C4-2B (cell line): ENCODE data around the gene KRT10.

Source experiments
- H3K27ac ChIP-seq: fragments of 450-650 bp; 2 replicates; pipeline ENCODE4 v1.5.1; 2017
- CTCF ChIP-seq: fragments of 450-650 bp; conservative IDR thresholded peaks from 2 replicates; pipeline ENCODE4 v1.5.1; 2017; ENCODE audit warnings: mild to moderate bottlenecking
- ZFX ChIP-seq: fragments of 450-650 bp; IDR thresholded peaks from 2 replicates; pipeline ENCODE4 v1.6.1; 2017

The KRT10 gene

DNA sequence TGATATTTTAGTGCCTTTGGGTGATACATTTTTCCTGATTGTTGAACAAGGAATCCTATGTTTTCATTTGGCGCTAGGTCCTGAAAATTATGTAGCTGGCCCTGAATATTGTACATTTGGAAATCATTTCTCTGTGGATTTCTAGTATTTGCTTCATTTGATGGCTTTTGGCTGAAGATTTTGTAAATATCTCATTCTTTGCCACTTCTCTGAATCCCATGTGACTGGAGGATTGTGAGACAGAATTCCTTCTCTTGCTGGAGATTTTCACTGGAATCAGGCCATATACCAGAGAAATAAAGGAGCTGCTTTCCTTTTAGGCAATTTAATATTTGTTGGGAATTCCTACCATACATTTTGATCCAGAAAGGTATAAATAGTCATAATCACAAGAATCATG, 31.3 kb downstream of the KRT10 start:
- TF ChIP-seq ZFX, result no peak
- TF ChIP-seq CTCF, result no peak
- no peak overlapping the region for H3K27ac ChIP-seq

- TF ChIP-seq CTCF, result no peak
- no peak for TF ChIP-seq ZFX
- no peak within 1 kb of the TSS for H3K27ac ChIP-seq
Measured at GRCh38 chr17:40782450-40782849, 40.0 kb downstream of the KRT10 start, which contains the start of gene KRT27. TSS of gene KRT27 (minus strand) at chr17:40782550. CDS start at chr17:40782493, 57 bp downstream.

GRCh38 chr17:40779181-40779909, 43.1 kb downstream of the KRT10 start:
- H3K27ac ChIP-seq, result no peak overlapping the region
- TF ChIP-seq CTCF (no peak), ZFX (no peak)

DNA sequence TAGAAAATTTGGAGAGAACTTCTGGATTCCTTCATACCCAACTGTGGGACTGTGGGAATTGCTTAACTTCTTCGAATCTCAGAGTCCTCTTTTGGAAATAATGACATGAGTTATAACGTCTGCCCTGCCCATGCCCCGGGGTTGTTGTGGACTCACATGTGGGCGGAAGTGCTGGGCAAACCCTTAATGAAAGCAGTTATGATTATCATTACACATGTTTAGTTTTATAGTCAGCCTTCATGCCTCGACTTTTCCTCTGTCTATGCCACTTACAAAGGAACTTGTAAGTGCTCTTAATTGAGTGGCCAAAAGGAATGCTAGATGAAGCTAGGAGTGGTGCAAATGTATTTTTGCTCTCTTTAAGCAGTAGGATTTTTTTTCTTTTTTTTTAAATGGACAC, 44.0 kb downstream of the KRT10 start:
- no peak overlapping the region for H3K27ac ChIP-seq
- no peak for TF ChIP-seq ZFX
- no peak for TF ChIP-seq CTCF

GRCh38 chr17:40777971-40778370, 44.4 kb downstream of the KRT10 start:
- H3K27ac ChIP-seq, result no peak overlapping the region
- no peak for TF ChIP-seq ZFX
- TF ChIP-seq CTCF, result no peak

GRCh38 chr17:40777459-40777858, 45.0 kb downstream of the KRT10 start:
- TF ChIP-seq ZFX (no peak), CTCF (no peak)
- no peak overlapping the region for H3K27ac ChIP-seq

- TF ChIP-seq CTCF (no peak), ZFX (no peak)
- H3K27ac ChIP-seq, result no peak overlapping the region
Measured at GRCh38 chr17:40775945-40776344, 46.5 kb downstream of the KRT10 start.
